Fibroblast of lung (primary cell): Measurements from ENCODE around the gene RAB30.

ENCODE experiments used
- EZH2 ChIP-seq: IDR thresholded peaks from 2 replicates; pipeline ENCODE4 v1.5.1; 2012; ENCODE audit warnings: low read length, control low read depth, mild to moderate bottlenecking; ENCODE audit errors: missing control alignments
- TF ChIP-seq, protein P1 (sequence below), 2 donors: IDR thresholded peaks in 1 of 2; conservative IDR thresholded peaks in 1 of 2; 1 replicate in 1 of 2; 2 replicates in 1 of 2; pipeline ENCODE4 v1.5.1; 2011 to 2012; ENCODE audit warnings: low read length in 2 of 2, control low read depth in 1 of 2, inconsistent platforms in 1 of 2, low read depth in 1 of 2, mild to moderate bottlenecking in 1 of 2

DNA sequence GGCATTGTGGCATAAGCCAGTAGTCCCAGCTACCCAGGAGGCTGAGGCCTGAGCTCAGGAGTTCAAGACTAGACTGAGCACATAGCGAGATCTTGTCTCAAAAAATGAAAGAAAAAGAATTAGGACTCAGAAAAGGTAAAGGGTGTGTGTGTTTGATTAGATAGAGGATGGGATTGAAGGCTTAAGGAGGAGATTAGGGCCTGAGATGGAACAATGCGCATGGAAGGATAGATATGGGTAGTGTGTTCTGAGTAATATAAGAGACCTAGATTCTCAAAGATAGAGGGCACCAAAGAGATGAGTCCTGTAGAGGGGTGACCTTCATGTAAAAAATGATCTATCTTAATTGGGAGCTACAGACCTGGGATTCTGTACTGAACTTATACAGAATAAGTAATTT lies 17.3 kb upstream of the RAB30 start:
- TF ChIP-seq, protein P1, sequence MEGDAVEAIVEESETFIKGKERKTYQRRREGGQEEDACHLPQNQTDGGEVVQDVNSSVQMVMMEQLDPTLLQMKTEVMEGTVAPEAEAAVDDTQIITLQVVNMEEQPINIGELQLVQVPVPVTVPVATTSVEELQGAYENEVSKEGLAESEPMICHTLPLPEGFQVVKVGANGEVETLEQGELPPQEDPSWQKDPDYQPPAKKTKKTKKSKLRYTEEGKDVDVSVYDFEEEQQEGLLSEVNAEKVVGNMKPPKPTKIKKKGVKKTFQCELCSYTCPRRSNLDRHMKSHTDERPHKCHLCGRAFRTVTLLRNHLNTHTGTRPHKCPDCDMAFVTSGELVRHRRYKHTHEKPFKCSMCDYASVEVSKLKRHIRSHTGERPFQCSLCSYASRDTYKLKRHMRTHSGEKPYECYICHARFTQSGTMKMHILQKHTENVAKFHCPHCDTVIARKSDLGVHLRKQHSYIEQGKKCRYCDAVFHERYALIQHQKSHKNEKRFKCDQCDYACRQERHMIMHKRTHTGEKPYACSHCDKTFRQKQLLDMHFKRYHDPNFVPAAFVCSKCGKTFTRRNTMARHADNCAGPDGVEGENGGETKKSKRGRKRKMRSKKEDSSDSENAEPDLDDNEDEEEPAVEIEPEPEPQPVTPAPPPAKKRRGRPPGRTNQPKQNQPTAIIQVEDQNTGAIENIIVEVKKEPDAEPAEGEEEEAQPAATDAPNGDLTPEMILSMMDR (conservative IDR thresholded peaks at IDR 0.05 in 1 of 2, IDR thresholded peaks at IDR 0.05 in 1 of 2; ENCODE audit: low read depth in 1 of 2, low read length in 2 of 2) = no peak
- no peak for TF ChIP-seq EZH2
